K562 (cell line): Measurements from ENCODE around the gene TMTC4.

ENCODE experiments used
- BRF1 ChIP-seq: IDR thresholded peaks from 3 replicates; pipeline ENCODE4 v1.6.1; 2011; ENCODE audit warnings: borderline replicate concordance, mild to moderate bottlenecking; ENCODE audit not compliant: insufficient read length; ENCODE audit errors: extremely low read depth
- CCAR2 ChIP-seq: fragments of 200-400 bp; formaldehyde crosslinking; IDR thresholded peaks from 2 replicates; pipeline ENCODE4 v1.6.1; 2017; ENCODE audit warnings: mild to moderate bottlenecking, low read depth, low read length
- CTCF ChIP-seq, 3 experiments: IDR thresholded peaks in 2 of 3; conservative IDR thresholded peaks in 1 of 3; 2 replicates each; pipeline ENCODE4 v1.5.1; 2011 to 2012; ENCODE audit warnings: low read length in 3 of 3, mild to moderate bottlenecking in 3 of 3, control low read depth in 2 of 3, improper control_type of control experiment in 1 of 3, inconsistent platforms in 1 of 3, low read depth in 1 of 3, mixed read lengths in 1 of 3, moderate library complexity in 1 of 3; ENCODE audit not compliant: insufficient read depth in 2 of 3
- ERF ChIP-seq: fragments of 450-650 bp; formaldehyde crosslinking; IDR thresholded peaks from 2 replicates; pipeline ENCODE4 v1.4.0; 2020; ENCODE audit warnings: mild to moderate bottlenecking, mixed read lengths
- GTF3C2 ChIP-seq: IDR thresholded peaks from 3 replicates; pipeline ENCODE4 v1.6.1; 2011; ENCODE audit warnings: borderline replicate concordance, mild to moderate bottlenecking, moderate library complexity; ENCODE audit not compliant: insufficient read length; ENCODE audit errors: extremely low read depth
- POLR2A ChIP-seq: fragments of 450-650 bp; conservative IDR thresholded peaks from 2 replicates; pipeline ENCODE4 v1.6.1; 2016
- RFX5 ChIP-seq: IDR thresholded peaks from 2 replicates; pipeline ENCODE4 v1.6.1; 2011; ENCODE audit warnings: low read depth, mild to moderate bottlenecking, improper control_type of control experiment, low read length
- TSHZ1 ChIP-seq: fragments of 250-450 bp; sonication (Bioruptor Pico); IDR thresholded peaks from 2 replicates; pipeline ENCODE4 v1.4.0; 2020; ENCODE audit warnings: mild to moderate bottlenecking, moderate library complexity
- ZNF24 ChIP-seq: fragments of 450-650 bp; IDR thresholded peaks from 2 replicates; pipeline ENCODE4 v1.6.1; 2016
- ZNF311 ChIP-seq: fragments of 250-450 bp; sonication (Bioruptor Pico); IDR thresholded peaks from 2 replicates; pipeline ENCODE4 v1.4.0; 2020; ENCODE audit warnings: mild to moderate bottlenecking, moderate library complexity
- ZNF785 ChIP-seq: fragments of 250-450 bp; sonication (Bioruptor Pico); IDR thresholded peaks from 2 replicates; pipeline ENCODE4 v1.4.0; 2020; ENCODE audit warnings: mild to moderate bottlenecking
- ZZZ3 ChIP-seq: fragments of 450-650 bp; IDR thresholded peaks from 2 replicates; pipeline ENCODE4 v1.6.1; 2016; ENCODE audit warnings: antibody characterized with exemption, mild to moderate bottlenecking, moderate library complexity

DNA sequence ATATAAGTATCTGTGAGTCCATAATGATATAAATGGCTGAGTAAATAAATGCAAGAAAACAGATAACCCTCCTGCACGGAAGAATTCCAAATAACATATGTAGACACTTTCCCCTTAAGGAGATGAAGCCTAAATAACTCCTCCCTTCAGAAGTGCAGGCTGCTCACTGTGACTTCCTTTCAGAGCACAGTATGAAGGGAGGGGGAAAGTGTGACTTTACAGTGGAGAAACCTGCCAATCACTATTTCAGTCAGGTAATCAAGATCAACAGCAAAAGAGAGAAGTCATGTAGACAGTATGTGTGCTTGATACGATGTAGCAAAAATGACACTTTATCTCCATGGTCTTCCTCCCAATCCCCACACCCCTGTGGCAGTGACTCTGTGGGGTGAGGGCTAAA lies 93.1 kb downstream of the TMTC4 start:
- TF ChIP-seq GTF3C2 (no peak), CCAR2 (no peak), ERF (CRISPR knock-in tag) (no peak), ZNF311 (CRISPR knock-in tag) (no peak), POLR2A (no peak), RFX5 (no peak), ZNF785 (CRISPR knock-in tag) (no peak), ZZZ3 (no peak), ZNF24 (no peak), CTCF (IDR thresholded peaks at IDR 0.05 in 2 of 3, conservative IDR thresholded peaks at IDR 0.05 in 1 of 3; ENCODE audit: insufficient read depth in 2 of 3, low read depth in 1 of 3, low read length in 3 of 3) (no peak), BRF1 (no peak), TSHZ1 (CRISPR knock-in tag) (no peak)
